Stimulated activated CD4-positive, alpha-beta T cell treated with anti-CD3 and anti-CD28 coated beads, Interleukin-15, amount 100 ng/mL, for 1 hour (primary cell): ENCODE results near the gene MRS2.

Experiments used
- DNase-seq, 2 donors: peaks; one replicate each; pipeline ENCODE4 v3.0.0-alpha.2; 2020; ENCODE audit warnings: low read depth in 1 of 2, low spot score in 1 of 2

MRS2 gene

DNA sequence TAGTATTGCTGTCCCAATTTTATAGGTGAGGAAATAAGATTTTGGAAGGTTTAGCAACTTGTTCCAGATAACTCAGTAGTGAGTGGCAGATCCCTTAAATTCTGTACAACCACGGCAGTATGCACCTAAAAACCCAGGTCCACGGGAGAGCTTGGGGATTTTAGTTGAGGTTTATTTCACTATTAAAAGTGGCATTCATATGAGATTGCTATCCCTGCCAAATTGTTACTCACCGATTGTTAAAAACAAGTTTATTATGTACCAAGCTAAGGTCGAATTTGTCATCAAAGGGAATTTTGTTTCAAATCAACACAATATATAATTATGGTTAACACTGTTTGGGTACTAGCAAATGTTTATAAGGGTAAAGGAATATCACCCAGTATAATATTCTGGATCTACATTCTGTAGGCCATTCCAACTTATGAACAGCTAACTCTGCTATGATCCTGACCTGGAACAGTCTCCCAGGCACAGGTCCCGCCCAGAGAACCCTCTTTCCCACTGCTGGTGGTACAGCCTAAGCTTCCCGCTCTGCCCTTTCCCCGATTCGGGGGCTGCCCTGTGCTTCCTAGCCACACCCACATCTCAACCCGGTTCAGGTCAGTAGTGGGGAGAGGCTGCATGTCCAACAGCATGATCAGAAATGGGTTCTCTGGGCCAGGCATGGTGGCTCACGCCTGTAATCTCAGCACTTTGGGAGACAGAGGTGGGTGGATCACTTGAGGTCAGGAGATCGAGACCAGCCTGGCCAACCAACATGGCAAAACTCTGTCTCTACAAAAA, 61.7 kb downstream of the MRS2 start:
- no peak for DNase-seq

GRCh38 chr6:24469811-24470210, 67.1 kb downstream of the MRS2 start:
- DNase-seq, result no peak

- no peak for DNase-seq
These were observed 69.4 kb downstream of the MRS2 start for GRCh38 chr6:24472181-24472580.
